A549 (cell line): Measurements from ENCODE around the gene ZFHX2. TPM values are rescaled to one million over a fixed set of nuclear protein-coding genes. Genes with fewer than 3 reads are reported as not detected.
A peak's percentile ranks its signal among the peaks of the same experiment; 100 is the strongest.

Experiments used
- ATAC-seq, 2 experiments: fragments of 200-7000 bp in 1 of 2; fragments of >200 bp in 1 of 2; cut with Nextera tagmentation in 1 of 2; cut with Tn5 transposase in 1 of 2; 3 replicates each; pipeline versions ENCODE4 v1.8.0 to v1.9.1; 2018 to 2020; ENCODE audit warnings: mild to moderate bottlenecking in 1 of 2, moderate library complexity in 1 of 2
- CTCF ChIA-PET: fragments of 300-600 bp; sonication (Branson Sonifier 250); formaldehyde crosslinking; extraction: SDS; loops from one replicate; lab custom pipeline; 2021; ENCODE audit warnings: antibody characterized with exemption, inconsistent platforms; lab: Yijun Ruan, JAX
- POLR2A ChIA-PET: fragments of 350-600 bp; formaldehyde crosslinking; extraction: SDS; loops from one replicate; lab custom pipeline; 2021; ENCODE audit warnings: antibody characterized with exemption, inconsistent platforms; lab: Yijun Ruan, JAX
- DNase-seq, 2 experiments: peaks; one replicate each; pipeline versions ENCODE4 v3.0.0 to v3.0.0-alpha.2; 2011 to 2016; ENCODE audit warnings: low read depth in 1 of 2, low spot score in 1 of 2
- FAIRE-seq: peaks from 2 replicates; lab custom pipeline; 2011; peaks lifted over from hg19 to GRCh38; lab: Jason Lieb, UNC
- H3K27ac ChIP-seq, 2 experiments: fragments of >200 bp; sonication (Bioruptor Twin); formaldehyde crosslinking; 3 replicates each; pipeline ENCODE4 v1.5.1; 2016 to 2017
- H3K4me1 ChIP-seq: fragments of >200 bp; sonication (Bioruptor Twin); formaldehyde crosslinking; 3 replicates; pipeline ENCODE4 v1.6.1; 2016
- H3K4me2 ChIP-seq: fragments of >200 bp; sonication (Bioruptor Twin); formaldehyde crosslinking; 3 replicates; pipeline ENCODE4 v1.6.1; 2016
- H3K4me3 ChIP-seq: fragments of >200 bp; sonication (Bioruptor Twin); formaldehyde crosslinking; 3 replicates; pipeline ENCODE4 v1.5.1; 2016
- H3K9me3 ChIP-seq: fragments of >200 bp; sonication (Bioruptor Twin); formaldehyde crosslinking; 3 replicates; pipeline ENCODE4 v1.6.1; 2016
- ATOH8 ChIP-seq: fragments of 250-450 bp; sonication (Bioruptor Pico); IDR thresholded peaks from 2 replicates; pipeline ENCODE4 v1.5.0; 2020; ENCODE audit warnings: low read depth, mild to moderate bottlenecking, moderate library complexity
- CEBPB ChIP-seq, 2 experiments: fragments of >200 bp in 1 of 2; sonication (Bioruptor Twin) in 1 of 2; formaldehyde crosslinking in 1 of 2; IDR thresholded peaks; 2 replicates each; pipeline ENCODE4 v1.6.1; 2012 to 2016
- ELK1 ChIP-seq: fragments of 150-350 bp; IDR thresholded peaks from 2 replicates; pipeline ENCODE4 v1.6.1; 2014; ENCODE audit warnings: low read depth, mild to moderate bottlenecking, low read length
- FOSB ChIP-seq: fragments of 250-450 bp; sonication (Bioruptor Pico); IDR thresholded peaks from 2 replicates; pipeline ENCODE4 v1.5.0; 2020; ENCODE audit warnings: mild to moderate bottlenecking, moderate library complexity
- GATA3 ChIP-seq: IDR thresholded peaks from 2 replicates; pipeline ENCODE4 v1.6.1; 2012; ENCODE audit warnings: borderline replicate concordance
- HES2 ChIP-seq: fragments of >200 bp; sonication (Bioruptor Twin); formaldehyde crosslinking; IDR thresholded peaks from 2 replicates; pipeline ENCODE4 v1.6.1; 2016
- HMGXB4 ChIP-seq: fragments of 250-450 bp; sonication (Bioruptor Pico); IDR thresholded peaks from 2 replicates; pipeline ENCODE4 v1.5.0; 2021; ENCODE audit warnings: mild to moderate bottlenecking, moderate library complexity, borderline replicate concordance
- HOXA7 ChIP-seq: fragments of 250-450 bp; sonication (Bioruptor Pico); IDR thresholded peaks from 2 replicates; pipeline ENCODE4 v1.5.0; 2020; ENCODE audit warnings: mild to moderate bottlenecking, moderate library complexity
- HOXB13 ChIP-seq: fragments of 250-450 bp; sonication (Bioruptor Pico); IDR thresholded peaks from 2 replicates; pipeline ENCODE4 v1.5.0; 2020; ENCODE audit warnings: low read depth, mild to moderate bottlenecking, moderate library complexity
- JUN ChIP-seq, 2 experiments: fragments of >200 bp; sonication (Bioruptor Twin); formaldehyde crosslinking; IDR thresholded peaks; 2 replicates in 1 of 2; 3 replicates in 1 of 2; pipeline ENCODE4 v1.6.1; 2016 to 2017
- KDM1A ChIP-seq: fragments of 200-600 bp; sonication (generic); IDR thresholded peaks from 2 replicates; pipeline ENCODE4 v1.6.1; 2016; ENCODE audit warnings: low read depth, mild to moderate bottlenecking
- MAFK ChIP-seq: fragments of 450-650 bp; IDR thresholded peaks from 2 replicates; pipeline ENCODE4 v1.6.1; 2014; ENCODE audit not compliant: partially characterized antibody
- MAZ ChIP-seq: fragments of 150-350 bp; IDR thresholded peaks from 2 replicates; pipeline ENCODE4 v1.6.1; 2014; ENCODE audit warnings: antibody characterized with exemption, low read depth, low read length, borderline replicate concordance
- NR3C1 ChIP-seq: fragments of >200 bp; sonication (Bioruptor Twin); formaldehyde crosslinking; IDR thresholded peaks from 3 replicates; pipeline ENCODE4 v1.6.1; 2017
- POLR2AphosphoS2 ChIP-seq: conservative IDR thresholded peaks from 2 replicates; pipeline ENCODE4 v1.6.1; 2012; ENCODE audit warnings: low read length, improper control_type of control experiment, inconsistent platforms
- RAD21 ChIP-seq, 2 experiments: fragments of >200 bp in 1 of 2; sonication (Bioruptor Twin) in 1 of 2; formaldehyde crosslinking in 1 of 2; IDR thresholded peaks in 1 of 2; conservative IDR thresholded peaks in 1 of 2; 2 replicates in 1 of 2; 3 replicates in 1 of 2; pipeline ENCODE4 v1.6.1; 2012 to 2018; ENCODE audit warnings: inconsistent platforms in 1 of 2
- RFX5 ChIP-seq: fragments of 450-650 bp; IDR thresholded peaks from 2 replicates; pipeline ENCODE4 v1.7.1; 2014; ENCODE audit warnings: antibody characterized with exemption, mild to moderate bottlenecking, moderate library complexity
- SMC3 ChIP-seq: fragments of >200 bp; sonication (Bioruptor Twin); formaldehyde crosslinking; IDR thresholded peaks from 3 replicates; pipeline ENCODE4 v1.6.1; 2018; ENCODE audit warnings: inconsistent platforms
- TP53 ChIP-seq: fragments of 250-450 bp; sonication (Bioruptor Pico); IDR thresholded peaks from 2 replicates; pipeline ENCODE4 v1.5.0; 2021; ENCODE audit warnings: mild to moderate bottlenecking, moderate library complexity
- ZFP36 ChIP-seq: fragments of 450-650 bp; IDR thresholded peaks from 2 replicates; pipeline ENCODE4 v1.6.1; 2014; ENCODE audit warnings: borderline replicate concordance; ENCODE audit not compliant: partially characterized antibody
- ZNF302 ChIP-seq: fragments of 250-450 bp; sonication (Bioruptor Pico); IDR thresholded peaks from 2 replicates; pipeline ENCODE4 v1.9.0; 2021; ENCODE audit warnings: inconsistent platforms, mild to moderate bottlenecking, moderate library complexity
- WGBS: methylation state at CpG from one replicate; pipeline ENCODE4 v1.1.6; 2017; ENCODE audit errors: missing lambda C conversion rate; 5-methylcytosine and 5-hydroxymethylcytosine counted together
- polyA plus RNA-seq, 4 experiments: library from polyadenylated mRNA; depleted of rRNA in 3 of 4; stranded (reverse); fragments of >200 nt; fragmentation: RNase III in 1 of 4; extraction: RNeasy Plus Mini Kit Qiagen cat#74134 plus additional on column Dnase treatment in 1 of 4; gene quantifications; 2 replicates in 3 of 4; 3 replicates in 1 of 4; pipeline ENCODE4 v1.2.3, GENCODE V29; 2011 to 2017
- TF ChIP-seq, protein P1 (sequence below): IDR thresholded peaks from 2 replicates; pipeline ENCODE4 v1.6.1; 2012
- TF ChIP-seq, protein P2 (sequence below): fragments of 450-650 bp; IDR thresholded peaks from 2 replicates; pipeline ENCODE4 v1.6.1; 2014; ENCODE audit warnings: antibody characterized with exemption

The ZFHX2 gene
- polyA plus RNA-seq, 2 of the 4 experiments (the other 2 are of a cell fraction): 0.34 to 1.1 TPM

DNA sequence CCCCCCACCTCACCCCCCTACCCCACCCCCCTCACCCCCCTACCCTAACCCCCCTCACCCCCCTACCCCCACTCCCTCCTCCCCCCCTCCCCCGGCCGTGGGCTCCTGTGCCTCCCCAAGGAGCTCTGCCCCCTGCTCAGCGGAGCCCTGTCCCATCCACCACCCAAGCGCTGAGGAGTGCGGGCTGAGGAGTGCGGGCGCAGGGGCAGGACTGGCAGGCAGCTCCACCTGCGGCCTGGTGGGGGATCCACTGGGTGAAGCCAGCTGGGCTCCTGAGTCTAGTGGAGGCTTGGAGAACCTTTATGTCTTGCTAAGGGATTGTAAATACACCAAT, 29.4 kb upstream of the ZFHX2 start:
- H3K4me2 ChIP-seq: no peak overlapping the region
- H3K4me1 ChIP-seq: no peaks in the 10 kb centered on the region
- TF ChIP-seq RFX5 (no peak), HES2 (no peak), NR3C1 (no peak), ELK1 (no peak)
- DNase-seq (peak in 1 of 2 experiments; percentile 46), FAIRE-seq (no peak), ATAC-seq (no peak; a peak in 1 of 6 replicates)
- CTCF ChIA-PET: interaction anchor here (1.0 to 3.1 kb wide), 4 partner anchors 22 to 330 kb away, joined by 3 to 14 read pairs (median 9); no protein-coding TSS in a partner anchor
- no peak overlapping the region for H3K27ac ChIP-seq
- POLR2A ChIA-PET: no interaction called here
- no peaks in the 10 kb centered on the region for H3K9me3 ChIP-seq
- WGBS: 80% methylated on average over 1 of the region's 8 CpGs
- no peak overlapping the region for H3K4me3 ChIP-seq

DNA sequence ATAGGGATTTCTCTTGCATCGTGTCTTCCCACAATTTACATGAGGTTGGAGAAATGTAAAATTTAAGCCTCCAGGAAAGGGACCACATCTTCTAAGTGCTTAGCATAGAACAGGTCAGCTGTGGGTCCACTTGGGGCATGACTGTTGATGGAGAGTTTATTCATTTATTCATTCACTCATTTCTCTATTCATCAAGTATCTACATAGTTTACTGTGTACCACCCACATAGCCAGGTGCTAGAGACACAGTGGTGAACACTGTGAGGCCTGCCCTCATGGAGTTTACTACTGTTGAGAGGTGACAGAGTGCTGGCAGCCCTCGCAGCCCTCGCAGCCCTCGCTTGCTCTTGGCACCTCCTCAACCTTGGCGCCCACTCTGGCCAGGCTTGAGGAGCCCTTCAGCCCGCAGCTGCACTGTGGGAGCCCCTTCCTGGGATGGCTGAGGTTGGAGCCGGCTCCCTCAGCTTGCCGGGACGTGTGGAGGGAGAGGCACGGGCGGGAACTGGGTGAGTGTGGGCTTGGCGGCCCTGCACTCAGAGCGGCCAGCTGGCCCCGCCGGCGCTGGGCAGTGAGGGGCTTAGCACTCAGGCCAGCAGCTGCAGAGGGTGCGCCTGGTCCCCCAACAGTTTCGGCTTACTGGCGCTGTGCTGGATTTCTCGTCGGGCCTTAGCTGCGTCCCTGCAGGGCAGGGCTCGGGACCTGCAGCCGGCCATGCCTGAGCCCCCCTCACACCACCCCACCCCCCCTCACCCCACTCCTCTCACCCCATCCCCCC, 28.8 kb upstream of the ZFHX2 start:
- Histone ChIP-seq H3K4me3 (no peak overlapping the region), H3K9me3 (no peaks in the 10 kb centered on the region), H3K27ac (no peak overlapping the region), H3K4me1 (no peaks in the 10 kb centered on the region), H3K4me2 (no peak overlapping the region)
- DNase-seq: no peak
- no peak for ATAC-seq
- TF ChIP-seq MAFK (no peak), MAZ (no peak), RAD21 (conservative IDR thresholded peaks at IDR 0.05 in 1 of 2, IDR thresholded peaks at IDR 0.05 in 1 of 2) (no peak), KDM1A (no peak), NR3C1 (no peak), HOXB13 (CRISPR knock-in tag) (no peak), CEBPB (IDR thresholded peaks at IDR 0.05) (no peak), RFX5 (no peak), JUN (IDR thresholded peaks at IDR 0.05) (no peak)
- CTCF ChIA-PET: interaction anchor here (0.7 to 2.6 kb wide), 4 partner anchors 9 to 477 kb away, joined by 3 to 13 read pairs (median 4); no protein-coding TSS in a partner anchor
- WGBS: 79% methylated on average over 4 of the region's 24 CpGs
- no peak for FAIRE-seq
- POLR2A ChIA-PET: no interaction called here

DNA sequence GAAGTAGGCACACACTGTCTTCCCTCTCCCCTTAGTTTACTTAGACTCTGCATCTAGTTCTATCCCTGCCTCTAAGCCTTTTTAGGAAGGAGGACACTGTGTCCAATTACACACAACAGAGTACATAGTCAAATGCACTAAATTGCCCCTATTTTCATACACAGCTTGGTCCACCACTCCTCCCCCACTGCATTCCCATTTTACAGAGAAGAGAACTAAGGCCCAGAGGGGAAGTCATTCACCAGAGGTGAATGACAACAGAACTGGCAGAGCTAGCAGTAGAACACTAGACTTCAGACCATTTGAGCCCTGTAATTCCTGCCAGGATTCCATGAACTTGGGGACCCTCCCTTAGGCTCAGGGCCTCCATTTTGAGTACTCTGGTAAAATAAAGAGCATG, 28.2 kb upstream of the ZFHX2 start:
- H3K4me2 ChIP-seq: no peak overlapping the region
- CTCF ChIA-PET: interaction anchor here (0.7 to 1.0 kb wide), 2 partner anchors 9 to 477 kb away, joined by 3 read pairs; no protein-coding TSS in a partner anchor
- H3K4me1 ChIP-seq: no peaks in the 10 kb centered on the region
- FAIRE-seq (no peak), ATAC-seq (no peak), DNase-seq (no peak)
- POLR2A ChIA-PET: no interaction called here
- H3K4me3 ChIP-seq: no peak overlapping the region
- H3K9me3 ChIP-seq: no peaks in the 10 kb centered on the region
- H3K27ac ChIP-seq: no peak overlapping the region
- no peak for TF ChIP-seq CEBPB (IDR thresholded peaks at IDR 0.05)
- TF ChIP-seq GATA3: no peak
- no peak for TF ChIP-seq TP53 (CRISPR knock-in tag)
- TF ChIP-seq SMC3: no peak
- no peak for TF ChIP-seq FOSB (CRISPR knock-in tag)
- TF ChIP-seq HOXA7: no peak

GRCh38 chr14:23579311-23579630, 27.7 kb upstream of the ZFHX2 start:
- no peak overlapping the region for H3K4me3 ChIP-seq
- CTCF ChIA-PET: interaction anchor here (0.7 to 1.8 kb wide), 3 partner anchors 9 to 478 kb away, joined by 3 to 4 read pairs (median 3); no protein-coding TSS in a partner anchor
- DNase-seq (no peak), ATAC-seq (no peak), FAIRE-seq (no peak)
- no peak overlapping the region for H3K4me2 ChIP-seq
- no peaks in the 10 kb centered on the region for H3K9me3 ChIP-seq
- POLR2A ChIA-PET: no interaction called here
- no peak overlapping the region for H3K27ac ChIP-seq
- H3K4me1 ChIP-seq: no peaks in the 10 kb centered on the region
- 72% methylated on average over 3 of the region's 3 CpGs for WGBS
- TF ChIP-seq, protein P1, sequence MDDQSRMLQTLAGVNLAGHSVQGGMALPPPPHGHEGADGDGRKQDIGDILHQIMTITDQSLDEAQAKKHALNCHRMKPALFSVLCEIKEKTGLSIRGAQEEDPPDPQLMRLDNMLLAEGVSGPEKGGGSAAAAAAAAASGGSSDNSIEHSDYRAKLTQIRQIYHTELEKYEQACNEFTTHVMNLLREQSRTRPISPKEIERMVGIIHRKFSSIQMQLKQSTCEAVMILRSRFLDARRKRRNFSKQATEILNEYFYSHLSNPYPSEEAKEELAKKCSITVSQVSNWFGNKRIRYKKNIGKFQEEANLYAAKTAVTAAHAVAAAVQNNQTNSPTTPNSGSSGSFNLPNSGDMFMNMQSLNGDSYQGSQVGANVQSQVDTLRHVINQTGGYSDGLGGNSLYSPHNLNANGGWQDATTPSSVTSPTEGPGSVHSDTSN: no peak
- TF ChIP-seq, protein P2, sequence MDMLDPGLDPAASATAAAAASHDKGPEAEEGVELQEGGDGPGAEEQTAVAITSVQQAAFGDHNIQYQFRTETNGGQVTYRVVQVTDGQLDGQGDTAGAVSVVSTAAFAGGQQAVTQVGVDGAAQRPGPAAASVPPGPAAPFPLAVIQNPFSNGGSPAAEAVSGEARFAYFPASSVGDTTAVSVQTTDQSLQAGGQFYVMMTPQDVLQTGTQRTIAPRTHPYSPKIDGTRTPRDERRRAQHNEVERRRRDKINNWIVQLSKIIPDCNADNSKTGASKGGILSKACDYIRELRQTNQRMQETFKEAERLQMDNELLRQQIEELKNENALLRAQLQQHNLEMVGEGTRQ: no peak
- TF ChIP-seq ZFP36 (no peak), POLR2AphosphoS2 (no peak), MAZ (no peak), ATOH8 (CRISPR knock-in tag) (no peak), HES2 (no peak), JUN (IDR thresholded peaks at IDR 0.05) (no peak), HMGXB4 (CRISPR knock-in tag) (no peak), TP53 (CRISPR knock-in tag) (no peak), ZNF302 (CRISPR knock-in tag) (no peak)
